Measurements from ENCODE around the gene NAALADL2. TPM values are rescaled to one million over a fixed set of nuclear protein-coding genes. Genes with fewer than 3 reads are reported as not detected.
A peak's percentile ranks its signal among the peaks of the same experiment; 100 is the strongest.

NAALADL2 gene
- total RNA-seq, 3 donors from 2014 or later, result 18.4 to 43.9 (median 20.8) TPM

DNA sequence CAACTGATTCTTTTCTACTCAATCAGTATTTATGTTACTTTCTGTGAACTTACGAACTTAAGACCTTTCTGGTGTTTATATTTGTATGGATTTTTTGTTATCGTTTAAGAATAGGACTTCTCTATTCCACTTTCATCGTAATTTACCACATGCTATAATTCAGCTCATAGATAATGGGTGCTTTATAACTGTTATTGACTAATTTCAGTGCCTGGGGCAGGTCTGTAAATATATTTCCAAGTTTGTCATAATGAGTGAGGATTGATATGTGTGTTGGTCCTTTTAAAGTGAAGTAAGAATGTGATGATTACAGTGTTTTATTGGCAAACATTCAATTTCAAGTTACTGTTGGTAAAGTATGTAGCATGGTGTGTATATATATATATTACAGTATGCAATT is 1.8 kb upstream of the NAALADL2 start:
- ATAC-seq (no peak), DNase-seq (no peak)
- no peak overlapping the region for H3K4me3 ChIP-seq
- H3K9me3 ChIP-seq, result no peaks in the 10 kb centered on the region
- TF ChIP-seq, protein P1, sequence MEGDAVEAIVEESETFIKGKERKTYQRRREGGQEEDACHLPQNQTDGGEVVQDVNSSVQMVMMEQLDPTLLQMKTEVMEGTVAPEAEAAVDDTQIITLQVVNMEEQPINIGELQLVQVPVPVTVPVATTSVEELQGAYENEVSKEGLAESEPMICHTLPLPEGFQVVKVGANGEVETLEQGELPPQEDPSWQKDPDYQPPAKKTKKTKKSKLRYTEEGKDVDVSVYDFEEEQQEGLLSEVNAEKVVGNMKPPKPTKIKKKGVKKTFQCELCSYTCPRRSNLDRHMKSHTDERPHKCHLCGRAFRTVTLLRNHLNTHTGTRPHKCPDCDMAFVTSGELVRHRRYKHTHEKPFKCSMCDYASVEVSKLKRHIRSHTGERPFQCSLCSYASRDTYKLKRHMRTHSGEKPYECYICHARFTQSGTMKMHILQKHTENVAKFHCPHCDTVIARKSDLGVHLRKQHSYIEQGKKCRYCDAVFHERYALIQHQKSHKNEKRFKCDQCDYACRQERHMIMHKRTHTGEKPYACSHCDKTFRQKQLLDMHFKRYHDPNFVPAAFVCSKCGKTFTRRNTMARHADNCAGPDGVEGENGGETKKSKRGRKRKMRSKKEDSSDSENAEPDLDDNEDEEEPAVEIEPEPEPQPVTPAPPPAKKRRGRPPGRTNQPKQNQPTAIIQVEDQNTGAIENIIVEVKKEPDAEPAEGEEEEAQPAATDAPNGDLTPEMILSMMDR (IDR thresholded peaks at IDR 0.05), result no peak
- intact Hi-C loops (cut with DNase I, micrococcal nuclease), result no loop called here
- no peaks in the 10 kb centered on the region for H3K4me1 ChIP-seq (ENCODE audit: low read depth)
- no peaks in the 10 kb centered on the region for H3K36me3 ChIP-seq (ENCODE audit: low read depth)

DNA sequence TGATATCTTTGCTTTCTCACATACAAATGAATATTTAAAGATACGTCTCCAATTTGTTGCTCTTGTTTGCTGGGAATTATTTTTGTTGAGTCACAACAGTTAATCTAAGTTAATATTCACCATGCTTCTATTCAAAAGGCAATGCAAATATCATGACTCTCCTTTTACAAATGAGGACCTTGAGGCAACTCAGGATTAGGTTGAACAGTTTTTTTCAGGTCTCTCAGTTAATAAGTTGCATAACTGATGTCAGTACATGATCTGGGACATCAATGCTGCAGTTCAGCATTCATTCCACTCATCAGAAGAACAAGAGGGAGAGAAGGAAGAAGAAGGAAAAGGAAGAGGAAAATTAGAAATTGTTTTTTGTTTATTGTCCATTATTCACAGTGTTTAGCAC is 781 bp upstream of the NAALADL2 start:
- TF ChIP-seq, protein P1 (IDR thresholded peaks at IDR 0.05), result no peak
- no peak for DNase-seq
- intact Hi-C loops (cut with DNase I, micrococcal nuclease), result no loop called here
- no peak for ATAC-seq
- H3K36me3 ChIP-seq (ENCODE audit: low read depth), result no peaks in the 10 kb centered on the region
- H3K4me1 ChIP-seq (ENCODE audit: low read depth), result peaks cover 4% of the 10 kb centered on the region
- no peaks in the 10 kb centered on the region for H3K9me3 ChIP-seq
- H3K4me3 ChIP-seq, result no peak overlapping the region

DNA sequence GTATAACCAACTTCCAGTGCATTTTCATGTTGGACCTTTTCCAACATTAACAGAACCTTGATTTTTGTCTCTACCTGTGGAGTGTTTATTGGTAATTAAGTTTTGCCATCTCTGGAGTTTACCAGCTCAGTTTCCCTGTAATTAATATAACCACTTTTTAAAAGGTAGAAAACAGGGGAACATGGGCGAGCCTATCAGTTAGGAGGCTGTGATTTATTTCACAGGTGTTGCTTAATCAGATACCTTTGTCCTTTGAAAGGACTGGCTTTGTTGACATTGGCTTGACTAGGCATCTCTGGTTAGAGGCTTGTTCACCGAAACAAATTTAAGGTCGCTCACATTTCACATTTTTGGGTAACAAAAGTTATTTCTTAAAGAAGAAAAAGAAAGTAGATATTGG is 622 bp downstream of the NAALADL2 start:
- Histone ChIP-seq H3K4me3 (no peak overlapping the region), H3K4me1 (ENCODE audit: low read depth) (peaks cover 7% of the 10 kb centered on the region), H3K36me3 (ENCODE audit: low read depth) (no peaks in the 10 kb centered on the region), H3K9me3 (no peaks in the 10 kb centered on the region)
- TF ChIP-seq, protein P1 (IDR thresholded peaks at IDR 0.05), result no peak
- intact Hi-C loops (cut with DNase I, micrococcal nuclease), result no loop called here
- peak; percentile 81 for ATAC-seq
- DNase-seq, result peak in 1 of 3 donors; percentile 24

DNA sequence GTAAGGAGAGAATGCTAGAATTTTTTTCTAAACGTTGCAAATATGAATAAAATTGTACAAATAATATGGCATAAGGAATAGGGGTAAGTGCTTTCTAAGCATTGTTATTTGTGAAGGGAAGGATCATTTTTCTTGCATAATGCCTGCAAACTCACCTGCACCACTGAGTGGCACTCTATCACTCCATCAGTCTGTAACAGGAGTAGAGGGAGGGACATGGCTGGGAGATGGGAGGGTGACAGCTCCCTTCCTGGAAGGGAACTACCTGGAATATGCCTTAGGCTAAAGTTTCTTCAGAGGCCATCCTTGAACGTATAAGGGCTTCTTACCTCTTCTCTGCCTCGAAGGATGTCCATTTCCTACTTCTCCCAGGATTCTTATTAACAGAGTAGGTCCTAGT is 3.0 kb downstream of the NAALADL2 start:
- intact Hi-C loops (cut with DNase I, micrococcal nuclease), result no loop called here
- peaks cover 7% of the 10 kb centered on the region for H3K4me1 ChIP-seq (ENCODE audit: low read depth)
- TF ChIP-seq, protein P1 (IDR thresholded peaks at IDR 0.05), result peak; percentile 20
- ATAC-seq (peak; percentile 89), DNase-seq (peak in 2 of 3 donors; percentile 48 to 72)
- H3K9me3 ChIP-seq, result no peaks in the 10 kb centered on the region
- H3K36me3 ChIP-seq (ENCODE audit: low read depth), result no peaks in the 10 kb centered on the region
- no peak overlapping the region for H3K4me3 ChIP-seq

DNA sequence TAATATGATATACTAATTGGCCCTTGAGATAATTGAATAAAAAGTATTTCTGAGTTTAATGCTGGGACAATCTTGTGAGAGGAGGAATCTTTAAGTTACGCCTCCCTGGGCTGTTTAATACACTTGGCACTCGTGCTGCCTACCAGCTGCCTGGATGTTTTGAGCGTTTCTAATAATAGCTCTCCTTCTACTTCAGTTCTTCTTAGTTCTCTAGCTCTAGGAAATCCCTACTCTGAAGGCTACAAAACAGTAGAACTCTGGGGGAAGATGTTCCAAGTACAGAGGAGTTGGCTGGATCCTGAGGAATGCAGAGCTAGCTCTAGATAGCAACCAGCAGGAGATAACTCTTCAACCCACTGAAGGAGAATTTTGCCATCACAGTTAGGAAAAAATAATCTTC is 3.5 kb downstream of the NAALADL2 start:
- no peak for DNase-seq
- intact Hi-C loops (cut with DNase I, micrococcal nuclease), result no loop called here
- ATAC-seq, result no peak

More for the DNA sequence above, 3.5 kb downstream of the NAALADL2 start:
- Histone ChIP-seq H3K36me3 (ENCODE audit: low read depth) (no peaks in the 10 kb centered on the region), H3K9me3 (no peaks in the 10 kb centered on the region), H3K4me3 (no peak overlapping the region), H3K4me1 (ENCODE audit: low read depth) (peaks cover 7% of the 10 kb centered on the region)
- TF ChIP-seq, protein P1 (IDR thresholded peaks at IDR 0.05), result no peak

Data from mucosa of descending colon (tissue), 3 donors.